Fibroblast of pulmonary artery (primary cell): ENCODE results near the gene NDUFV3.
"Not testable (repeated sequence)": the region's sequence is repeated elsewhere in the genome, so short reads cannot be mapped to it uniquely, and the experiment has no call there.

Experiments
- DNase-seq: peaks from one replicate; pipeline ENCODE4 v3.0.0-alpha.2; 2010; ENCODE audit warnings: low read depth
- H3K4me3 ChIP-seq: replicated peaks from 2 replicates; pipeline ENCODE4 v1.5.1; 2011; ENCODE audit warnings: low read depth, mild to moderate bottlenecking, control low read depth, low read length, moderate library complexity
- CTCF ChIP-seq: IDR thresholded peaks from 2 replicates; pipeline ENCODE4 v1.5.1; 2011; ENCODE audit warnings: mild to moderate bottlenecking, control low read depth, low read length, inconsistent platforms; ENCODE audit errors: missing control alignments

Gene NDUFV3

GRCh38 chr21:42941696-42942085 lies 48.6 kb downstream of the NDUFV3 start:
- DNase-seq, result no peak
- H3K4me3 ChIP-seq, result no peak overlapping the region
- no peak for TF ChIP-seq CTCF

GRCh38 chr21:42942244-42942643 lies 49.1 kb downstream of the NDUFV3 start:
- H3K4me3 ChIP-seq, result no peak overlapping the region
- TF ChIP-seq CTCF, result no peak
- no peak for DNase-seq

GRCh38 chr21:42949094-42949755 lies 56.1 kb downstream of the NDUFV3 start:
- not testable (repeated sequence) for H3K4me3 ChIP-seq, DNase-seq

GRCh38 chr21:42951193-42951592 lies 58.1 kb downstream of the NDUFV3 start:
- not testable (repeated sequence) for DNase-seq, H3K4me3 ChIP-seq

GRCh38 chr21:42956824-42957630 lies 63.9 kb downstream of the NDUFV3 start:
- no peak for DNase-seq
- H3K4me3 ChIP-seq, result no peak overlapping the region
- no peak for TF ChIP-seq CTCF

GRCh38 chr21:42958122-42958521 lies 65.0 kb downstream of the NDUFV3 start:
- H3K4me3 ChIP-seq, result not testable (repeated sequence)

GRCh38 chr21:42959728-42960127 lies 66.6 kb downstream of the NDUFV3 start:
- no peak for DNase-seq
- TF ChIP-seq CTCF, result no peak
- H3K4me3 ChIP-seq, result no peak overlapping the region

More at GRCh38 chr21:42958122-42958521, 65.0 kb downstream of the NDUFV3 start:
- not testable (repeated sequence) for DNase-seq

GRCh38 chr21:42962380-42963007 lies 69.4 kb downstream of the NDUFV3 start:
- no peak for TF ChIP-seq CTCF
- H3K4me3 ChIP-seq, result no peak overlapping the region
- no peak for DNase-seq
